Neural cell (in vitro differentiated cells): Measurements from ENCODE around the gene NRDC. TPM values are rescaled to one million over a fixed set of nuclear protein-coding genes. Genes with fewer than 3 reads are reported as not detected.

Experiments
- H2AFZ ChIP-seq: fragments of 200-600, 300-800 bp; sonication (generic), shearing (Covaris generic); 2 replicates; pipeline ENCODE4 v1.6.0; 2014; ENCODE audit warnings: low read depth, mild to moderate bottlenecking, antibody characterized with exemption, low read length, moderate library complexity
- H3F3A ChIP-seq: fragments of 200-600 bp; shearing (Covaris generic); 2 replicates; pipeline ENCODE4 v1.6.1; 2016; ENCODE audit warnings: mild to moderate bottlenecking, moderate library complexity, mixed read lengths, antibody characterized with exemption, low read length; ENCODE audit not compliant: insufficient read depth, poor library complexity, severe bottlenecking
- H3K27ac ChIP-seq: fragments of 200-600, 300-800 bp; sonication (generic), shearing (Covaris generic); 2 replicates; pipeline ENCODE4 v1.5.1; 2014; ENCODE audit warnings: mild to moderate bottlenecking, low read length, moderate library complexity
- H3K27me3 ChIP-seq: fragments of 300-800, 200-600 bp; sonication (generic), shearing (Covaris generic); 2 replicates; pipeline ENCODE4 v1.6.0; 2014; ENCODE audit warnings: mild to moderate bottlenecking, low read depth, low read length, moderate library complexity; ENCODE audit not compliant: insufficient read depth
- H3K36me3 ChIP-seq: fragments of 300-800, 200-600 bp; sonication (generic), shearing (Covaris generic); 2 replicates; pipeline ENCODE4 v1.5.1; 2014; ENCODE audit warnings: mild to moderate bottlenecking, antibody characterized with exemption, low read length, moderate library complexity; ENCODE audit not compliant: insufficient read depth
- H3K4me2 ChIP-seq: fragments of 300-800, 200-600 bp; sonication (generic), shearing (Covaris generic); 2 replicates; pipeline ENCODE4 v1.6.0; 2014; ENCODE audit warnings: mild to moderate bottlenecking, low read length
- H3K4me3 ChIP-seq: fragments of 300-800, 200-600 bp; sonication (generic), shearing (Covaris generic); 2 replicates; pipeline ENCODE4 v1.5.1; 2014; ENCODE audit warnings: mild to moderate bottlenecking, low read length, moderate library complexity
- H3K79me2 ChIP-seq: fragments of 200-600 bp; shearing (Covaris generic); replicated peaks from 2 replicates; pipeline ENCODE4 v1.6.0; 2014; ENCODE audit warnings: mild to moderate bottlenecking, low read length, moderate library complexity; ENCODE audit not compliant: insufficient read depth
- H3K9ac ChIP-seq: fragments of 300-800, 200-600 bp; sonication (generic), shearing (Covaris generic); 2 replicates; pipeline ENCODE4 v1.6.1; 2016; ENCODE audit warnings: mild to moderate bottlenecking, low read length, mixed read lengths
- H3K9me2 ChIP-seq: fragments of 200-600 bp; shearing (Covaris generic); 2 replicates; pipeline ENCODE4 v1.6.1; 2016; ENCODE audit warnings: mild to moderate bottlenecking, low read length, mixed read lengths; ENCODE audit not compliant: insufficient read depth
- H3K9me3 ChIP-seq: fragments of 200-600, 300-800 bp; sonication (generic), shearing (Covaris generic); 2 replicates; pipeline ENCODE4 v1.6.1; 2016; ENCODE audit warnings: mild to moderate bottlenecking, mixed run types, low read length, moderate library complexity, mixed read lengths
- H4K20me1 ChIP-seq: fragments of 200-600 bp; shearing (Covaris generic); 2 replicates; pipeline ENCODE4 v1.6.1; 2016; ENCODE audit warnings: mild to moderate bottlenecking, mixed run types; ENCODE audit not compliant: insufficient read depth
- EP300 ChIP-seq: fragments of 450-650 bp; conservative IDR thresholded peaks from 2 replicates; pipeline ENCODE4 v1.6.1; 2014; ENCODE audit warnings: antibody characterized with exemption, mild to moderate bottlenecking, moderate library complexity; ENCODE audit not compliant: poor library complexity, severe bottlenecking
- EZH2 ChIP-seq: fragments of 200-600, 300-800 bp; shearing (Covaris generic), sonication (generic); IDR thresholded peaks from 2 replicates; pipeline ENCODE4 v1.6.1; 2014; ENCODE audit warnings: antibody characterized with exemption, low read length, borderline replicate concordance, mild to moderate bottlenecking; ENCODE audit not compliant: insufficient read depth, poor library complexity, severe bottlenecking
- MXI1 ChIP-seq: fragments of 450-650 bp; conservative IDR thresholded peaks from 2 replicates; pipeline ENCODE4 v1.6.1; 2014; ENCODE audit warnings: antibody characterized with exemption, mild to moderate bottlenecking; ENCODE audit not compliant: poor library complexity, severe bottlenecking
- POLR2AphosphoS5 ChIP-seq: IDR thresholded peaks from 2 replicates; pipeline ENCODE4 v1.6.1; 2012
- RAD21 ChIP-seq: fragments of 450-650 bp; conservative IDR thresholded peaks from 2 replicates; pipeline ENCODE4 v1.6.1; 2014; ENCODE audit warnings: antibody characterized with exemption, mild to moderate bottlenecking, moderate library complexity
- SMC3 ChIP-seq: fragments of 450-650 bp; conservative IDR thresholded peaks from 2 replicates; pipeline ENCODE4 v1.6.1; 2014; ENCODE audit warnings: antibody characterized with exemption, mild to moderate bottlenecking, moderate library complexity; ENCODE audit not compliant: poor library complexity
- TAF1 ChIP-seq: IDR thresholded peaks from 2 replicates; pipeline ENCODE4 v1.6.1; 2012; ENCODE audit warnings: low read depth
- polyA plus RNA-seq: library from polyadenylated mRNA; depleted of rRNA; stranded (reverse); fragments of >200 nt; gene quantifications from 2 replicates; pipeline ENCODE4 v1.2.3, GENCODE V29; 2014
- TF ChIP-seq, protein P1 (sequence below): IDR thresholded peaks from 2 replicates; pipeline ENCODE4 v1.6.1; 2012; ENCODE audit warnings: borderline replicate concordance
- TF ChIP-seq, protein P2 (sequence below): fragments of 450-650 bp; IDR thresholded peaks from 2 replicates; pipeline ENCODE4 v1.5.1; 2014; ENCODE audit warnings: antibody characterized with exemption, mild to moderate bottlenecking, moderate library complexity; ENCODE audit not compliant: poor library complexity, severe bottlenecking

Gene NRDC
- polyA plus RNA-seq, 1 donor from 2014 or later, result 114 TPM

GRCh38 chr1:51755437-51755836, 123.1 kb downstream of the NRDC start:
- TF ChIP-seq RAD21, result no peak
- TF ChIP-seq, protein P1, sequence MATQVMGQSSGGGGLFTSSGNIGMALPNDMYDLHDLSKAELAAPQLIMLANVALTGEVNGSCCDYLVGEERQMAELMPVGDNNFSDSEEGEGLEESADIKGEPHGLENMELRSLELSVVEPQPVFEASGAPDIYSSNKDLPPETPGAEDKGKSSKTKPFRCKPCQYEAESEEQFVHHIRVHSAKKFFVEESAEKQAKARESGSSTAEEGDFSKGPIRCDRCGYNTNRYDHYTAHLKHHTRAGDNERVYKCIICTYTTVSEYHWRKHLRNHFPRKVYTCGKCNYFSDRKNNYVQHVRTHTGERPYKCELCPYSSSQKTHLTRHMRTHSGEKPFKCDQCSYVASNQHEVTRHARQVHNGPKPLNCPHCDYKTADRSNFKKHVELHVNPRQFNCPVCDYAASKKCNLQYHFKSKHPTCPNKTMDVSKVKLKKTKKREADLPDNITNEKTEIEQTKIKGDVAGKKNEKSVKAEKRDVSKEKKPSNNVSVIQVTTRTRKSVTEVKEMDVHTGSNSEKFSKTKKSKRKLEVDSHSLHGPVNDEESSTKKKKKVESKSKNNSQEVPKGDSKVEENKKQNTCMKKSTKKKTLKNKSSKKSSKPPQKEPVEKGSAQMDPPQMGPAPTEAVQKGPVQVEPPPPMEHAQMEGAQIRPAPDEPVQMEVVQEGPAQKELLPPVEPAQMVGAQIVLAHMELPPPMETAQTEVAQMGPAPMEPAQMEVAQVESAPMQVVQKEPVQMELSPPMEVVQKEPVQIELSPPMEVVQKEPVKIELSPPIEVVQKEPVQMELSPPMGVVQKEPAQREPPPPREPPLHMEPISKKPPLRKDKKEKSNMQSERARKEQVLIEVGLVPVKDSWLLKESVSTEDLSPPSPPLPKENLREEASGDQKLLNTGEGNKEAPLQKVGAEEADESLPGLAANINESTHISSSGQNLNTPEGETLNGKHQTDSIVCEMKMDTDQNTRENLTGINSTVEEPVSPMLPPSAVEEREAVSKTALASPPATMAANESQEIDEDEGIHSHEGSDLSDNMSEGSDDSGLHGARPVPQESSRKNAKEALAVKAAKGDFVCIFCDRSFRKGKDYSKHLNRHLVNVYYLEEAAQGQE, result no peak
- TF ChIP-seq EP300, result no peak
- TF ChIP-seq EZH2, result no peak
- no peak for TF ChIP-seq TAF1
- TF ChIP-seq SMC3, result no peak
- TF ChIP-seq POLR2AphosphoS5, result no peak
- TF ChIP-seq, protein P2, sequence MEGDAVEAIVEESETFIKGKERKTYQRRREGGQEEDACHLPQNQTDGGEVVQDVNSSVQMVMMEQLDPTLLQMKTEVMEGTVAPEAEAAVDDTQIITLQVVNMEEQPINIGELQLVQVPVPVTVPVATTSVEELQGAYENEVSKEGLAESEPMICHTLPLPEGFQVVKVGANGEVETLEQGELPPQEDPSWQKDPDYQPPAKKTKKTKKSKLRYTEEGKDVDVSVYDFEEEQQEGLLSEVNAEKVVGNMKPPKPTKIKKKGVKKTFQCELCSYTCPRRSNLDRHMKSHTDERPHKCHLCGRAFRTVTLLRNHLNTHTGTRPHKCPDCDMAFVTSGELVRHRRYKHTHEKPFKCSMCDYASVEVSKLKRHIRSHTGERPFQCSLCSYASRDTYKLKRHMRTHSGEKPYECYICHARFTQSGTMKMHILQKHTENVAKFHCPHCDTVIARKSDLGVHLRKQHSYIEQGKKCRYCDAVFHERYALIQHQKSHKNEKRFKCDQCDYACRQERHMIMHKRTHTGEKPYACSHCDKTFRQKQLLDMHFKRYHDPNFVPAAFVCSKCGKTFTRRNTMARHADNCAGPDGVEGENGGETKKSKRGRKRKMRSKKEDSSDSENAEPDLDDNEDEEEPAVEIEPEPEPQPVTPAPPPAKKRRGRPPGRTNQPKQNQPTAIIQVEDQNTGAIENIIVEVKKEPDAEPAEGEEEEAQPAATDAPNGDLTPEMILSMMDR, result no peak
- TF ChIP-seq MXI1, result no peak

DNA sequence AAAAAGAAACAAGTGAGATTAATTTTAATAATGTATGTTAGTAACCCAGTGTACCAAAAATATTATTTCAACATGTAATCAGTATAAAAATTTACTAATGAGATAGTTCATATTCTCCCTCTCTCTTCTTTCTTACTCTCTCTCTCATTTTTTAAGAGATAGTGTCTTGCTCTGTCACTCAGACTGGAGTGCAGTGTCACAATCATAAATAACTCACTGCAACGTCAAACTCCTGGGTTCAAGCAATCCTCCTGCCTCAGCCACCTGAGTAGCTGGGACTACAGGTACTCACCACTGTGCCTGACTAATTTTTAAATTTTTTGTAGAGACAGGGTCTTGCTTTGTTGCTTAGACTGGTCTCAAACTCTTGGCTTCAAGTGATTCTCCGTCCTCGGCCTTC, 123.9 kb downstream of the NRDC start:
- Histone ChIP-seq H3K9me2 (no peaks in the 10 kb centered on the region), H3K9me3 (no peaks in the 10 kb centered on the region), H2AFZ (no peak overlapping the region), H3K79me2 (peaks cover 4% of the 10 kb centered on the region), H4K20me1 (no peaks in the 10 kb centered on the region), H3K27me3 (no peaks in the 10 kb centered on the region), H3K36me3 (peaks cover 8% of the 10 kb centered on the region), H3F3A (no peaks in the 10 kb centered on the region), H3K4me3 (no peak overlapping the region), H3K9ac (no peak overlapping the region), H3K4me2 (no peak overlapping the region), H3K27ac (no peak overlapping the region)
- TF ChIP-seq EP300, result no peak
- TF ChIP-seq SMC3, result no peak
- no peak for TF ChIP-seq MXI1
- TF ChIP-seq POLR2AphosphoS5, result no peak
- TF ChIP-seq, protein P1, result no peak
- TF ChIP-seq, protein P2, result no peak
- TF ChIP-seq RAD21, result no peak
- no peak for TF ChIP-seq TAF1
- no peak for TF ChIP-seq EZH2

More at GRCh38 chr1:51755437-51755836, 123.1 kb downstream of the NRDC start:
- no peak overlapping the region for H2AFZ ChIP-seq
- no peaks in the 10 kb centered on the region for H3K9me2 ChIP-seq
- H3K4me3 ChIP-seq, result no peak overlapping the region
- H3K4me2 ChIP-seq, result no peak overlapping the region
- no peaks in the 10 kb centered on the region for H3K9me3 ChIP-seq
- no peaks in the 10 kb centered on the region for H4K20me1 ChIP-seq
- no peaks in the 10 kb centered on the region for H3F3A ChIP-seq
- no peak overlapping the region for H3K27ac ChIP-seq
- H3K36me3 ChIP-seq, result peaks cover 8% of the 10 kb centered on the region
- H3K79me2 ChIP-seq, result peaks cover 4% of the 10 kb centered on the region
- H3K27me3 ChIP-seq, result no peaks in the 10 kb centered on the region
- H3K9ac ChIP-seq, result no peak overlapping the region
